GM23338 (cell line): ENCODE results near the gene TMEM169. TPM values are rescaled to one million over a fixed set of nuclear protein-coding genes. Genes with fewer than 3 reads are reported as not detected.
A peak's percentile ranks its signal among the peaks of the same experiment; 100 is the strongest.

Source experiments
- ATAC-seq: fragments of 200-7000 bp; cut with Tn5 transposase; 3 replicates; pipeline ENCODE4 v1.9.1; 2020
- DNase-seq: peaks from one replicate; pipeline ENCODE4 v3.0.0-alpha.2; 2015; ENCODE audit warnings: low spot score
- H2AFZ ChIP-seq: fragments of 200-600 bp; sonication (generic); 2 replicates; pipeline ENCODE4 v1.8.0; 2016; ENCODE audit warnings: antibody characterized with exemption, mild to moderate bottlenecking, moderate library complexity
- H3F3A ChIP-seq: fragments of 200-600 bp; sonication (generic); replicated peaks from 2 replicates; pipeline ENCODE4 v1.8.0; 2017; ENCODE audit warnings: antibody characterized with exemption, mixed run types, low read depth
- H3K27ac ChIP-seq: fragments of 200-600 bp; sonication (generic); 2 replicates; pipeline ENCODE4 v1.6.1; 2016; ENCODE audit warnings: low read depth
- H3K27me3 ChIP-seq: fragments of 200-600 bp; sonication (generic); 2 replicates; pipeline ENCODE4 v1.8.0; 2016; ENCODE audit warnings: mild to moderate bottlenecking, mixed run types, moderate library complexity; ENCODE audit not compliant: insufficient read depth
- H3K36me3 ChIP-seq: fragments of 200-600 bp; sonication (generic); 2 replicates; pipeline ENCODE4 v1.8.0; 2016; ENCODE audit warnings: mild to moderate bottlenecking; ENCODE audit not compliant: insufficient read depth
- H3K4me1 ChIP-seq: fragments of 200-600 bp; sonication (generic); 2 replicates; pipeline ENCODE4 v1.8.0; 2016; ENCODE audit warnings: mild to moderate bottlenecking, moderate library complexity; ENCODE audit not compliant: insufficient read depth
- H3K4me2 ChIP-seq: fragments of 200-600 bp; sonication (generic); 2 replicates; pipeline ENCODE4 v1.7.1; 2017; ENCODE audit warnings: mixed run types
- H3K4me3 ChIP-seq: fragments of 200-600 bp; sonication (generic); 2 replicates; pipeline ENCODE4 v1.6.1; 2016; ENCODE audit warnings: mixed run types
- H3K79me2 ChIP-seq: fragments of 200-600 bp; sonication (generic); replicated peaks from 2 replicates; pipeline ENCODE4 v1.8.0; 2017; ENCODE audit warnings: mild to moderate bottlenecking; ENCODE audit not compliant: insufficient read depth
- H3K9me2 ChIP-seq: fragments of 200-600 bp; sonication (generic); 2 replicates; pipeline ENCODE4 v1.8.0; 2017; ENCODE audit not compliant: insufficient read depth
- H4K20me1 ChIP-seq: fragments of 200-600 bp; sonication (generic); replicated peaks from 2 replicates; pipeline ENCODE4 v1.8.0; 2017; ENCODE audit warnings: mild to moderate bottlenecking; ENCODE audit not compliant: insufficient read depth
- H3K27ac Mint-ChIP-seq: 2 replicates; pipeline ENCODE4 v1.8.0; 2020; ENCODE audit warnings: inconsistent platforms, mild to moderate bottlenecking, moderate library complexity, mixed read lengths
- H3K27me3 Mint-ChIP-seq: 3 replicates; pipeline ENCODE4 v1.8.0; 2022; ENCODE audit warnings: low read depth, mild to moderate bottlenecking, moderate library complexity, mixed read lengths, inconsistent platforms; ENCODE audit not compliant: insufficient read depth, poor library complexity
- H3K36me3 Mint-ChIP-seq: 3 replicates; pipeline ENCODE4 v1.8.0; 2021; ENCODE audit warnings: low read depth, mild to moderate bottlenecking, inconsistent platforms, moderate library complexity, mixed read lengths
- H3K4me1 Mint-ChIP-seq: 3 replicates; pipeline ENCODE4 v1.8.0; 2020; ENCODE audit warnings: mild to moderate bottlenecking, inconsistent platforms, mixed read lengths
- H3K4me3 Mint-ChIP-seq: 3 replicates; pipeline ENCODE4 v1.8.0; 2021; ENCODE audit warnings: moderate library complexity, mild to moderate bottlenecking, inconsistent platforms, mixed read lengths
- H3K9me3 Mint-ChIP-seq: 3 replicates; pipeline ENCODE4 v1.8.0; 2020; ENCODE audit warnings: moderate library complexity, mild to moderate bottlenecking, inconsistent platforms, mixed read lengths
- CREB1 ChIP-seq: fragments of 250-450 bp; sonication (Bioruptor Pico); IDR thresholded peaks from 2 replicates; pipeline ENCODE4 v1.5.0; 2020; ENCODE audit warnings: low read depth, mild to moderate bottlenecking, moderate library complexity
- EZH2 ChIP-seq: fragments of 200-600 bp; sonication (generic); IDR thresholded peaks from one replicate; pipeline ENCODE4 v1.8.0; 2017; ENCODE audit warnings: antibody characterized with exemption, mild to moderate bottlenecking, low read depth; ENCODE audit not compliant: unreplicated experiment
- EZH2phosphoT487 ChIP-seq: fragments of 200-600 bp; sonication (generic); IDR thresholded peaks from one replicate; pipeline ENCODE4 v1.8.1; 2018; ENCODE audit warnings: antibody characterized with exemption; ENCODE audit not compliant: unreplicated experiment
- JUNB ChIP-seq: IDR thresholded peaks from one replicate; pipeline ENCODE4 v1.6.1; 2016; ENCODE audit warnings: antibody characterized with exemption; ENCODE audit not compliant: unreplicated experiment
- NANOG ChIP-seq: IDR thresholded peaks from 2 replicates; pipeline ENCODE4 v1.6.1; 2016; ENCODE audit warnings: antibody characterized with exemption, borderline replicate concordance
- POLR2AphosphoS5 ChIP-seq: IDR thresholded peaks from 2 replicates; pipeline ENCODE4 v1.6.1; 2016; ENCODE audit warnings: antibody characterized with exemption, low read depth
- STAT1 ChIP-seq: IDR thresholded peaks from one replicate; pipeline ENCODE4 v1.6.1; 2016; ENCODE audit warnings: antibody characterized with exemption; ENCODE audit not compliant: unreplicated experiment
- ZNF114 ChIP-seq: fragments of 250-450 bp; sonication (Bioruptor Pico); IDR thresholded peaks from 2 replicates; pipeline ENCODE4 v1.5.0; 2020; ENCODE audit warnings: mild to moderate bottlenecking, moderate library complexity
- ZNF331 ChIP-seq: fragments of 250-450 bp; sonication (Bioruptor Pico); IDR thresholded peaks from 2 replicates; pipeline ENCODE4 v1.5.0; 2020; ENCODE audit warnings: low read depth, mild to moderate bottlenecking, moderate library complexity
- polyA plus RNA-seq: library from polyadenylated mRNA; unstranded; fragments of >200 nt; fragmentation: Nextera tagmentation; extraction: Ambion mirVana; gene quantifications from 2 replicates; pipeline ENCODE4 v1.2.1, GENCODE V29; 2016
- total RNA-seq: library from RNA; depleted of rRNA; stranded (reverse); fragments of >200 nt; shearing (Covaris generic); gene quantifications from 2 replicates; pipeline ENCODE4 v1.2.3, GENCODE V29; 2014
- TF ChIP-seq, protein P1 (sequence below): IDR thresholded peaks from 2 replicates; pipeline ENCODE4 v1.6.1; 2016; ENCODE audit warnings: antibody characterized with exemption
- TF ChIP-seq, protein P2 (sequence below): fragments of 250-450 bp; sonication (Bioruptor Pico); IDR thresholded peaks from 2 replicates; pipeline ENCODE4 v1.5.0; 2020; ENCODE audit warnings: mild to moderate bottlenecking, moderate library complexity
- TF ChIP-seq, protein P3 (sequence below): IDR thresholded peaks from one replicate; pipeline ENCODE4 v1.6.1; 2018; ENCODE audit warnings: antibody characterized with exemption; ENCODE audit not compliant: unreplicated experiment
- TF ChIP-seq, protein P4 (sequence below), 2 experiments: fragments of 200-600 bp in 1 of 2; sonication (generic) in 1 of 2; conservative IDR thresholded peaks; 2 replicates each; pipeline versions ENCODE4 v1.5.1 to v1.6.1; 2016 to 2017; ENCODE audit warnings: antibody characterized with exemption in 2 of 2, low read depth in 2 of 2, mild to moderate bottlenecking in 2 of 2, moderate library complexity in 1 of 2

The TMEM169 gene
- total and polyA plus RNA-seq, 2 experiments from 2014 or later: 1.4 to 3.9 TPM

DNA sequence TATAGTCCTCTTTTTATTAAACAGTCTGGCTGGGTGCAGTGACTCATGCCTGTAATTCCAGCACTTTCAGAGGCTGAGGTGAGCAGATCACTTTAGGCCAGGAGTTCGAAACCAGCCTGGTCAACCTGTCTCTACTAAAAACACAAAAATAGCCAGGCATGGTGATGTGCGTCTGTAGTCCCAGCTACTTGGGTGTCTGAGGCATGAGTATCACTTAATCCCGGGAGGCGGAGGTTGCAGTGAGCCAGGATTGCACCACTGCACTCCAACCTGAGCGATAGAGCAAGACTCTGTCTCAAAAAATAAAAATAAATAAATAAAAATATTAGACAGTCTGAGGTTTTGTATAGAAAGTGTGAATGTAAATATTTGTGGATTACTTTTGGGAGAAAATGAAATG lies 45.2 kb downstream of the TMEM169 start:
- H3K27me3 Mint-ChIP-seq: peaks cover 6% of the 10 kb centered on the region
- Histone ChIP-seq H4K20me1 (peaks cover 41% of the 10 kb centered on the region), H3F3A (peaks cover under 1% of the 10 kb centered on the region; the same call in 1 of the 2 replicates), H3K27me3 (no peaks in the 10 kb centered on the region), H3K4me3 (no peak overlapping the region), H3K9me2 (no peaks in the 10 kb centered on the region), H3K27ac (peak overlapping the region; percentile 5; the same call in 1 of the 2 replicates), H3K79me2 (peaks cover 90% of the 10 kb centered on the region), H3K4me1 (no peaks in the 10 kb centered on the region), H3K36me3 (peaks cover 97% of the 10 kb centered on the region), H3K4me2 (no peak overlapping the region), H2AFZ (no peak overlapping the region)
- H3K4me3 Mint-ChIP-seq: no peak overlapping the region
- no peaks in the 10 kb centered on the region for H3K9me3 Mint-ChIP-seq
- TF ChIP-seq, protein P1, sequence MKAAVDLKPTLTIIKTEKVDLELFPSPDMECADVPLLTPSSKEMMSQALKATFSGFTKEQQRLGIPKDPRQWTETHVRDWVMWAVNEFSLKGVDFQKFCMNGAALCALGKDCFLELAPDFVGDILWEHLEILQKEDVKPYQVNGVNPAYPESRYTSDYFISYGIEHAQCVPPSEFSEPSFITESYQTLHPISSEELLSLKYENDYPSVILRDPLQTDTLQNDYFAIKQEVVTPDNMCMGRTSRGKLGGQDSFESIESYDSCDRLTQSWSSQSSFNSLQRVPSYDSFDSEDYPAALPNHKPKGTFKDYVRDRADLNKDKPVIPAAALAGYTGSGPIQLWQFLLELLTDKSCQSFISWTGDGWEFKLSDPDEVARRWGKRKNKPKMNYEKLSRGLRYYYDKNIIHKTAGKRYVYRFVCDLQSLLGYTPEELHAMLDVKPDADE: no peak
- TF ChIP-seq, protein P2, sequence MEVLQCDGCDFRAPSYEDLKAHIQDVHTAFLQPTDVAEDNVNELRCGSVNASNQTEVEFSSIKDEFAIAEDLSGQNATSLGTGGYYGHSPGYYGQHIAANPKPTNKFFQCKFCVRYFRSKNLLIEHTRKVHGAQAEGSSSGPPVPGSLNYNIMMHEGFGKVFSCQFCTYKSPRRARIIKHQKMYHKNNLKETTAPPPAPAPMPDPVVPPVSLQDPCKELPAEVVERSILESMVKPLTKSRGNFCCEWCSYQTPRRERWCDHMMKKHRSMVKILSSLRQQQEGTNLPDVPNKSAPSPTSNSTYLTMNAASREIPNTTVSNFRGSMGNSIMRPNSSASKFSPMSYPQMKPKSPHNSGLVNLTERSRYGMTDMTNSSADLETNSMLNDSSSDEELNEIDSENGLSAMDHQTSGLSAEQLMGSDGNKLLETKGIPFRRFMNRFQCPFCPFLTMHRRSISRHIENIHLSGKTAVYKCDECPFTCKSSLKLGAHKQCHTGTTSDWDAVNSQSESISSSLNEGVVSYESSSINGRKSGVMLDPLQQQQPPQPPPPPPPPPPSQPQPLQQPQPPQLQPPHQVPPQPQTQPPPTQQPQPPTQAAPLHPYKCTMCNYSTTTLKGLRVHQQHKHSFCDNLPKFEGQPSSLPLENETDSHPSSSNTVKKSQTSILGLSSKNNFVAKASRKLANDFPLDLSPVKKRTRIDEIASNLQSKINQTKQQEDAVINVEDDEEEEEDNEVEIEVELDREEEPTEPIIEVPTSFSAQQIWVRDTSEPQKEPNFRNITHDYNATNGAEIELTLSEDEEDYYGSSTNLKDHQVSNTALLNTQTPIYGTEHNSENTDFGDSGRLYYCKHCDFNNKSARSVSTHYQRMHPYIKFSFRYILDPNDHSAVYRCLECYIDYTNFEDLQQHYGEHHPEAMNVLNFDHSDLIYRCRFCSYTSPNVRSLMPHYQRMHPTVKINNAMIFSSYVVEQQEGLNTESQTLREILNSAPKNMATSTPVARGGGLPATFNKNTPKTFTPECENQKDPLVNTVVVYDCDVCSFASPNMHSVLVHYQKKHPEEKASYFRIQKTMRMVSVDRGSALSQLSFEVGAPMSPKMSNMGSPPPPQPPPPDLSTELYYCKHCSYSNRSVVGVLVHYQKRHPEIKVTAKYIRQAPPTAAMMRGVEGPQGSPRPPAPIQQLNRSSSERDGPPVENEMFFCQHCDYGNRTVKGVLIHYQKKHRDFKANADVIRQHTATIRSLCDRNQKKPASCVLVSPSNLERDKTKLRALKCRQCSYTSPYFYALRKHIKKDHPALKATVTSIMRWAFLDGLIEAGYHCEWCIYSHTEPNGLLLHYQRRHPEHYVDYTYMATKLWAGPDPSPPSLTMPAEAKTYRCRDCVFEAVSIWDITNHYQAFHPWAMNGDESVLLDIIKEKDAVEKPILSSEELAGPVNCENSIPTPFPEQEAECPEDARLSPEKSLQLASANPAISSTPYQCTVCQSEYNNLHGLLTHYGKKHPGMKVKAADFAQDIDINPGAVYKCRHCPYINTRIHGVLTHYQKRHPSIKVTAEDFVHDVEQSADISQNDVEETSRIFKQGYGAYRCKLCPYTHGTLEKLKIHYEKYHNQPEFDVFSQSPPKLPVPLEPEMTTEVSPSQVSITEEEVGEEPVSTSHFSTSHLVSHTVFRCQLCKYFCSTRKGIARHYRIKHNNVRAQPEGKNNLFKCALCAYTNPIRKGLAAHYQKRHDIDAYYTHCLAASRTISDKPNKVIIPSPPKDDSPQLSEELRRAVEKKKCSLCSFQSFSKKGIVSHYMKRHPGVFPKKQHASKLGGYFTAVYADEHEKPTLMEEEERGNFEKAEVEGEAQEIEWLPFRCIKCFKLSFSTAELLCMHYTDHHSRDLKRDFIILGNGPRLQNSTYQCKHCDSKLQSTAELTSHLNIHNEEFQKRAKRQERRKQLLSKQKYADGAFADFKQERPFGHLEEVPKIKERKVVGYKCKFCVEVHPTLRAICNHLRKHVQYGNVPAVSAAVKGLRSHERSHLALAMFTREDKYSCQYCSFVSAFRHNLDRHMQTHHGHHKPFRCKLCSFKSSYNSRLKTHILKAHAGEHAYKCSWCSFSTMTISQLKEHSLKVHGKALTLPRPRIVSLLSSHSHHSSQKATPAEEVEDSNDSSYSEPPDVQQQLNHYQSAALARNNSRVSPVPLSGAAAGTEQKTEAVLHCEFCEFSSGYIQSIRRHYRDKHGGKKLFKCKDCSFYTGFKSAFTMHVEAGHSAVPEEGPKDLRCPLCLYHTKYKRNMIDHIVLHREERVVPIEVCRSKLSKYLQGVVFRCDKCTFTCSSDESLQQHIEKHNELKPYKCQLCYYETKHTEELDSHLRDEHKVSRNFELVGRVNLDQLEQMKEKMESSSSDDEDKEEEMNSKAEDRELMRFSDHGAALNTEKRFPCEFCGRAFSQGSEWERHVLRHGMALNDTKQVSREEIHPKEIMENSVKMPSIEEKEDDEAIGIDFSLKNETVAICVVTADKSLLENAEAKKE (CRISPR knock-in tag): no peak
- no peak for TF ChIP-seq STAT1
- no peak for TF ChIP-seq ZNF114 (CRISPR knock-in tag)
- TF ChIP-seq ZNF331: no peak
- no peak for TF ChIP-seq EZH2phosphoT487
- TF ChIP-seq, protein P3, sequence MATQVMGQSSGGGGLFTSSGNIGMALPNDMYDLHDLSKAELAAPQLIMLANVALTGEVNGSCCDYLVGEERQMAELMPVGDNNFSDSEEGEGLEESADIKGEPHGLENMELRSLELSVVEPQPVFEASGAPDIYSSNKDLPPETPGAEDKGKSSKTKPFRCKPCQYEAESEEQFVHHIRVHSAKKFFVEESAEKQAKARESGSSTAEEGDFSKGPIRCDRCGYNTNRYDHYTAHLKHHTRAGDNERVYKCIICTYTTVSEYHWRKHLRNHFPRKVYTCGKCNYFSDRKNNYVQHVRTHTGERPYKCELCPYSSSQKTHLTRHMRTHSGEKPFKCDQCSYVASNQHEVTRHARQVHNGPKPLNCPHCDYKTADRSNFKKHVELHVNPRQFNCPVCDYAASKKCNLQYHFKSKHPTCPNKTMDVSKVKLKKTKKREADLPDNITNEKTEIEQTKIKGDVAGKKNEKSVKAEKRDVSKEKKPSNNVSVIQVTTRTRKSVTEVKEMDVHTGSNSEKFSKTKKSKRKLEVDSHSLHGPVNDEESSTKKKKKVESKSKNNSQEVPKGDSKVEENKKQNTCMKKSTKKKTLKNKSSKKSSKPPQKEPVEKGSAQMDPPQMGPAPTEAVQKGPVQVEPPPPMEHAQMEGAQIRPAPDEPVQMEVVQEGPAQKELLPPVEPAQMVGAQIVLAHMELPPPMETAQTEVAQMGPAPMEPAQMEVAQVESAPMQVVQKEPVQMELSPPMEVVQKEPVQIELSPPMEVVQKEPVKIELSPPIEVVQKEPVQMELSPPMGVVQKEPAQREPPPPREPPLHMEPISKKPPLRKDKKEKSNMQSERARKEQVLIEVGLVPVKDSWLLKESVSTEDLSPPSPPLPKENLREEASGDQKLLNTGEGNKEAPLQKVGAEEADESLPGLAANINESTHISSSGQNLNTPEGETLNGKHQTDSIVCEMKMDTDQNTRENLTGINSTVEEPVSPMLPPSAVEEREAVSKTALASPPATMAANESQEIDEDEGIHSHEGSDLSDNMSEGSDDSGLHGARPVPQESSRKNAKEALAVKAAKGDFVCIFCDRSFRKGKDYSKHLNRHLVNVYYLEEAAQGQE: no peak
- no peak for TF ChIP-seq NANOG
- no peak for TF ChIP-seq POLR2AphosphoS5
- TF ChIP-seq, protein P4, sequence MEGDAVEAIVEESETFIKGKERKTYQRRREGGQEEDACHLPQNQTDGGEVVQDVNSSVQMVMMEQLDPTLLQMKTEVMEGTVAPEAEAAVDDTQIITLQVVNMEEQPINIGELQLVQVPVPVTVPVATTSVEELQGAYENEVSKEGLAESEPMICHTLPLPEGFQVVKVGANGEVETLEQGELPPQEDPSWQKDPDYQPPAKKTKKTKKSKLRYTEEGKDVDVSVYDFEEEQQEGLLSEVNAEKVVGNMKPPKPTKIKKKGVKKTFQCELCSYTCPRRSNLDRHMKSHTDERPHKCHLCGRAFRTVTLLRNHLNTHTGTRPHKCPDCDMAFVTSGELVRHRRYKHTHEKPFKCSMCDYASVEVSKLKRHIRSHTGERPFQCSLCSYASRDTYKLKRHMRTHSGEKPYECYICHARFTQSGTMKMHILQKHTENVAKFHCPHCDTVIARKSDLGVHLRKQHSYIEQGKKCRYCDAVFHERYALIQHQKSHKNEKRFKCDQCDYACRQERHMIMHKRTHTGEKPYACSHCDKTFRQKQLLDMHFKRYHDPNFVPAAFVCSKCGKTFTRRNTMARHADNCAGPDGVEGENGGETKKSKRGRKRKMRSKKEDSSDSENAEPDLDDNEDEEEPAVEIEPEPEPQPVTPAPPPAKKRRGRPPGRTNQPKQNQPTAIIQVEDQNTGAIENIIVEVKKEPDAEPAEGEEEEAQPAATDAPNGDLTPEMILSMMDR (conservative IDR thresholded peaks at IDR 0.05; ENCODE audit: low read depth in 2 of 2): no peak
- TF ChIP-seq EZH2: no peak
- TF ChIP-seq JUNB: no peak
- TF ChIP-seq CREB1 (CRISPR knock-in tag): no peak
- DNase-seq (no peak), ATAC-seq (no peak)
- no peaks in the 10 kb centered on the region for H3K4me1 Mint-ChIP-seq
- H3K27ac Mint-ChIP-seq: no peak overlapping the region
- H3K36me3 Mint-ChIP-seq: peaks cover 90% of the 10 kb centered on the region
